Mucosa of stomach (tissue), 1 donor: ENCODE data around the gene COQ3.
"Not testable (repeated sequence)": the region's sequence is repeated elsewhere in the genome, so short reads cannot be mapped to it uniquely, and the experiment has no call there.

Source experiments
- H3K27me3 ChIP-seq: one replicate; pipeline ENCODE4 v1.7.0; 2013; ENCODE audit warnings: mild to moderate bottlenecking, low read length; ENCODE audit not compliant: control insufficient read depth, insufficient read depth
- H3K36me3 ChIP-seq: one replicate; pipeline ENCODE4 v1.7.0; 2013; ENCODE audit warnings: low read length; ENCODE audit not compliant: control insufficient read depth, insufficient read depth
- H3K4me1 ChIP-seq: one replicate; pipeline ENCODE4 v1.7.0; 2013; ENCODE audit warnings: mild to moderate bottlenecking, low read length; ENCODE audit not compliant: control insufficient read depth, insufficient read depth
- H3K4me3 ChIP-seq: one replicate; pipeline ENCODE4 v1.7.0; 2013; ENCODE audit warnings: low read length
- H3K9ac ChIP-seq: one replicate; pipeline ENCODE4 v1.7.0; 2013; ENCODE audit warnings: mild to moderate bottlenecking, low read length, moderate library complexity
- H3K9me3 ChIP-seq: one replicate; pipeline ENCODE4 v1.7.0; 2013; ENCODE audit warnings: mild to moderate bottlenecking, low read length, moderate library complexity; ENCODE audit not compliant: control insufficient read depth
- donor health status: Pancreatic carcinoma.

Gene COQ3

GRCh38 chr6:99345164-99345563 lies 48.8 kb downstream of the COQ3 start:
- H3K36me3 ChIP-seq, result no peaks in the 10 kb centered on the region
- H3K27me3 ChIP-seq, result peaks cover 11% of the 10 kb centered on the region
- no peak overlapping the region for H3K4me3 ChIP-seq
- H3K9ac ChIP-seq, result no peak overlapping the region
- no peaks in the 10 kb centered on the region for H3K9me3 ChIP-seq
- H3K4me1 ChIP-seq, result no peaks in the 10 kb centered on the region

GRCh38 chr6:99344289-99344688 lies 49.7 kb downstream of the COQ3 start:
- Histone ChIP-seq H3K4me1 (no peaks in the 10 kb centered on the region), H3K9me3 (no peaks in the 10 kb centered on the region), H3K27me3 (peaks cover 9% of the 10 kb centered on the region), H3K9ac (no peak overlapping the region), H3K4me3 (no peak overlapping the region), H3K36me3 (no peaks in the 10 kb centered on the region)

DNA sequence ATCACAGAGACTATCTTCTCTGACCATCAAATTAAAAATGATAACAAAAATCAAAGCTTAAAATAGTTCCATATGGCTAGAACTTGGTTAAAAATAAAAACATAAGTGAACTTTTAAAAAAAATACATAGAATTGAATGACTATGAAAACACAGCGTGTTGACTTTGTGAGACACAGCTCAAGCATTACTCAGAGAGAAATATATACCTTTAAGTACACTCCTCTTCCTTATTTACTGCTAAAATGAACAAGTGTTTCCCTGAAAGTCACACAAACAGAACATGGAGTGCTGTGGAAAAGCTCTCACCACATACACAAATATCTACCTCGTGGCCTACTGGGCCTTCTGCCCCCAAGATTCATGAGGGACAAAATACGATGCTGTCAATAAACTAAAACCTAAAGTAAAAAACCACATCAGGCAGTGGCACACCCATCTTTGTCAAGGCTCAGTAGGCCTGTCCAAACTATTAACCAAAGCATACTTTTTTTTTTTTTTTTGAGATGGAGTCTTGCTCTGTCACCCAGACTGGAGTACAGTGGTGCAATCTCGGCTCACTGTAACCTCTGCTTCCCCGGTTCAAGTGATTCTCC lies 52.0 kb downstream of the COQ3 start:
- Histone ChIP-seq H3K9ac (no peak overlapping the region), H3K27me3 (no peaks in the 10 kb centered on the region), H3K36me3 (no peaks in the 10 kb centered on the region), H3K4me1 (no peaks in the 10 kb centered on the region), H3K4me3 (no peak overlapping the region), H3K9me3 (no peaks in the 10 kb centered on the region)

DNA sequence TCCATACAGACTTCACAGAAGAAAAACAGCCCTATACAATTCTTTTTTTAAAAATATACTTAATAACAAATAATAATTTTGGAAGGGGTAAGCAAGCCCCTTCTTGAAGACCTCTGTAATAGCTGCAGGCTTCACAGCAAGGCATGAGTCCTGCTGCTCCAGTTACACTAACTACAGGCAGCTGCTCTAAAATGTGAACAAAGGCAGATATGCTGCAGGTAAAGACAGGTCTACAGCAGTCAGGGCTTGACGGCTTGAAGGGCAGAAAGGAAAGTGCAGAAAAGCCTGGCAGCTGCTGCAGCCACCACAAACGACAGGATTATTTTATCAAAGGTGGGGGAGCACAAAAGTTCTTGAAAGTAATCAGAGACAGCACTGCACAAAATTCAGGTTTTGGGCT lies 55.8 kb downstream of the COQ3 start:
- Histone ChIP-seq H3K9me3 (no peaks in the 10 kb centered on the region), H3K27me3 (no peaks in the 10 kb centered on the region), H3K9ac (no peak overlapping the region), H3K4me3 (no peak overlapping the region), H3K36me3 (no peaks in the 10 kb centered on the region), H3K4me1 (peaks cover 3% of the 10 kb centered on the region)

GRCh38 chr6:99335298-99335697 lies 58.7 kb downstream of the COQ3 start:
- H3K4me3 ChIP-seq, H3K4me1 ChIP-seq, H3K9me3 ChIP-seq, H3K9ac ChIP-seq, H3K27me3 ChIP-seq, H3K36me3 ChIP-seq: not testable (repeated sequence)

- Histone ChIP-seq H3K9ac (no peak overlapping the region), H3K4me1 (peaks cover 3% of the 10 kb centered on the region), H3K27me3 (no peaks in the 10 kb centered on the region), H3K36me3 (no peaks in the 10 kb centered on the region), H3K9me3 (no peaks in the 10 kb centered on the region), H3K4me3 (no peak overlapping the region)
These were observed 59.4 kb downstream of the COQ3 start for GRCh38 chr6:99334526-99335127.

- Histone ChIP-seq H3K4me3 (no peak overlapping the region), H3K9ac (no peak overlapping the region), H3K4me1 (peaks cover 3% of the 10 kb centered on the region), H3K27me3 (no peaks in the 10 kb centered on the region), H3K9me3 (no peaks in the 10 kb centered on the region), H3K36me3 (no peaks in the 10 kb centered on the region)
These were observed 60.9 kb downstream of the COQ3 start for GRCh38 chr6:99333068-99333467.

GRCh38 chr6:99331531-99331930 lies 62.5 kb downstream of the COQ3 start:
- Histone ChIP-seq H3K9me3 (no peaks in the 10 kb centered on the region), H3K27me3 (no peaks in the 10 kb centered on the region), H3K4me3 (no peak overlapping the region), H3K4me1 (peaks cover 3% of the 10 kb centered on the region), H3K36me3 (no peaks in the 10 kb centered on the region), H3K9ac (no peak overlapping the region)

DNA sequence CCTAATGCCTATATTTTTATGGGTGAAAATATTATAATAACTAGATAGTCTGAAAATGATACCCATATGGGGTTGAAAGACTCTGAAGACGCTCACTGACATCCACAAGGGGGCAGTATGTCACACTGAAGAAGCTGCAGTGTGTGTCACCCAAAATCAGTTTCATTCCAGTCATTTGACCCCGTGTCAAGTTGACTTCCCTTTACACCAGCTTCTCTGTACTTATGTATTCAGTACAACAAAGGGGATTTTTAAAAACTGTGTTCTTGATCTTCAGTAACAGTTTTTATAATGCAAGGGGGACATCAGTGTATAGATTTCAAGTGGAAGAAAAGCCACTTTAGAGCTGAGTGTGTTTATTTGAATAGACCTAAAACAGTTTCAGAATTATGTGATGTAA lies 63.8 kb downstream of the COQ3 start:
- no peak overlapping the region for H3K4me3 ChIP-seq
- H3K9me3 ChIP-seq, result no peaks in the 10 kb centered on the region
- H3K4me1 ChIP-seq, result peaks cover 3% of the 10 kb centered on the region
- no peaks in the 10 kb centered on the region for H3K36me3 ChIP-seq
- H3K27me3 ChIP-seq, result no peaks in the 10 kb centered on the region
- no peak overlapping the region for H3K9ac ChIP-seq

- no peaks in the 10 kb centered on the region for H3K9me3 ChIP-seq
- no peak overlapping the region for H3K4me3 ChIP-seq
- H3K36me3 ChIP-seq, result no peaks in the 10 kb centered on the region
- no peaks in the 10 kb centered on the region for H3K4me1 ChIP-seq
- H3K9ac ChIP-seq, result no peak overlapping the region
- no peaks in the 10 kb centered on the region for H3K27me3 ChIP-seq
These were observed 69.0 kb downstream of the COQ3 start for GRCh38 chr6:99324996-99325395.
